GM18520 (cell line): ENCODE data around the gene GPATCH4.
"Not testable (repeated sequence)": the region's sequence is repeated elsewhere in the genome, so short reads cannot be mapped to it uniquely, and the experiment has no call there.

Experiments used
- ATAC-seq: cut with Tn5 transposase; IDR thresholded peaks from one replicate; pipeline ENCODE4 v1.9.1; 2021; ENCODE audit not compliant: unreplicated experiment

GPATCH4 gene

GRCh38 chr1:156601122-156601830, at the start of gene GPATCH4:
Gene GPATCH4 (minus strand): TSS chr1:156601479.
- no peak for ATAC-seq

GRCh38 chr1:156648951-156649350, 47.7 kb upstream of the GPATCH4 start:
- ATAC-seq = no peak

- no peak for ATAC-seq
Measured at GRCh38 chr1:156648496-156648895, 47.2 kb upstream of the GPATCH4 start.

- ATAC-seq = no peak
Measured at GRCh38 chr1:156647351-156647750, 46.1 kb upstream of the GPATCH4 start.

GRCh38 chr1:156646738-156647211, 45.5 kb upstream of the GPATCH4 start:
- ATAC-seq = no peak

GRCh38 chr1:156645666-156646065, 44.4 kb upstream of the GPATCH4 start:
- ATAC-seq = no peak

GRCh38 chr1:156645056-156645455, 43.8 kb upstream of the GPATCH4 start:
- ATAC-seq = no peak

GRCh38 chr1:156644640-156645039, 43.4 kb upstream of the GPATCH4 start:
- no peak for ATAC-seq

- no peak for ATAC-seq
Measured at GRCh38 chr1:156644146-156644545, 42.9 kb upstream of the GPATCH4 start.

- ATAC-seq = no peak
Measured at GRCh38 chr1:156643778-156644092, 42.5 kb upstream of the GPATCH4 start.

- ATAC-seq = no peak
Measured at GRCh38 chr1:156643049-156643777, 41.9 kb upstream of the GPATCH4 start.

GRCh38 chr1:156642265-156643048, 41.2 kb upstream of the GPATCH4 start:
- ATAC-seq = no peak

GRCh38 chr1:156641761-156642264, 40.5 kb upstream of the GPATCH4 start, which contains the start of gene BCAN:
Gene BCAN (plus strand): TSS chr1:156642117. CDS start chr1:156646055, 3,938 bp downstream.
- ATAC-seq = no peak

- ATAC-seq = no peak
Measured at GRCh38 chr1:156640842-156641706, 39.8 kb upstream of the GPATCH4 start.

GRCh38 chr1:156639601-156640101, 38.4 kb upstream of the GPATCH4 start:
- no peak for ATAC-seq

GRCh38 chr1:156638189-156638985, 37.1 kb upstream of the GPATCH4 start:
- ATAC-seq = no peak

- no peak for ATAC-seq
Measured at GRCh38 chr1:156632355-156632754, 31.1 kb upstream of the GPATCH4 start.

GRCh38 chr1:156631152-156631551, 29.9 kb upstream of the GPATCH4 start:
- not testable (repeated sequence) for ATAC-seq

- ATAC-seq = no peak
Measured at GRCh38 chr1:156629823-156630449, 28.7 kb upstream of the GPATCH4 start.
